B cell (primary cell): ENCODE results near the gene CRACR2A.

Experiments
- EZH2 ChIP-seq: IDR thresholded peaks from 2 replicates; pipeline ENCODE4 v1.6.1; 2012; ENCODE audit warnings: borderline replicate concordance, low read depth, mild to moderate bottlenecking, moderate library complexity, low read length; ENCODE audit not compliant: insufficient read depth, poor library complexity, severe bottlenecking
- TF ChIP-seq, protein P1 (sequence below): fragments of 200-600 bp; IDR thresholded peaks from one replicate; pipeline ENCODE4 v1.8.0; 2022; ENCODE audit warnings: antibody characterized with exemption, mild to moderate bottlenecking

DNA sequence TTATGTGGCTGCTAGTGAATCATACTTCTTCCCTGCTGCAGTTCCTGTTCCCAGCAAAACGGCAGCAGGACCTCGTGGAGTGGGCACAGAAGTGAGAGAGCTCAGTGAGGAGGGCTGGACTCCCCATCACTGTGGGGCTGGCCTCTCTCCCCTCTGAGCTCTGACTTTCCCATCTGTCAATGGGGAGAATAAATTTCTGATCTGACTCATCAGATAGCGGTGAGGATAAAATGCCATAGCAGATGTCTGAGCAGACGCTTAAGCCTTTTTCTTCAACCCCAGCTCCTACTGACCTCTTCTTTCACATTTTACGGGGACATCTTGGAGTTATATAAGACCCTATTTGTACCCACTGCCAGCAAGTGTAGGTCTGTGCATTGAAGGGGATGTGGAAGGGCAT lies 116.6 kb downstream of the CRACR2A start:
- TF ChIP-seq EZH2 = no peak
- TF ChIP-seq, protein P1, sequence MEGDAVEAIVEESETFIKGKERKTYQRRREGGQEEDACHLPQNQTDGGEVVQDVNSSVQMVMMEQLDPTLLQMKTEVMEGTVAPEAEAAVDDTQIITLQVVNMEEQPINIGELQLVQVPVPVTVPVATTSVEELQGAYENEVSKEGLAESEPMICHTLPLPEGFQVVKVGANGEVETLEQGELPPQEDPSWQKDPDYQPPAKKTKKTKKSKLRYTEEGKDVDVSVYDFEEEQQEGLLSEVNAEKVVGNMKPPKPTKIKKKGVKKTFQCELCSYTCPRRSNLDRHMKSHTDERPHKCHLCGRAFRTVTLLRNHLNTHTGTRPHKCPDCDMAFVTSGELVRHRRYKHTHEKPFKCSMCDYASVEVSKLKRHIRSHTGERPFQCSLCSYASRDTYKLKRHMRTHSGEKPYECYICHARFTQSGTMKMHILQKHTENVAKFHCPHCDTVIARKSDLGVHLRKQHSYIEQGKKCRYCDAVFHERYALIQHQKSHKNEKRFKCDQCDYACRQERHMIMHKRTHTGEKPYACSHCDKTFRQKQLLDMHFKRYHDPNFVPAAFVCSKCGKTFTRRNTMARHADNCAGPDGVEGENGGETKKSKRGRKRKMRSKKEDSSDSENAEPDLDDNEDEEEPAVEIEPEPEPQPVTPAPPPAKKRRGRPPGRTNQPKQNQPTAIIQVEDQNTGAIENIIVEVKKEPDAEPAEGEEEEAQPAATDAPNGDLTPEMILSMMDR = no peak
